ENCODE data around the gene RAI14. TPM values are rescaled to one million over a fixed set of nuclear protein-coding genes. Genes with fewer than 3 reads are reported as not detected.

RAI14 gene
- total and polyA plus RNA-seq, 2 donors (not counting 1 experiment from before 2014, with no cell fraction given): 98.7 to 125 TPM

DNA sequence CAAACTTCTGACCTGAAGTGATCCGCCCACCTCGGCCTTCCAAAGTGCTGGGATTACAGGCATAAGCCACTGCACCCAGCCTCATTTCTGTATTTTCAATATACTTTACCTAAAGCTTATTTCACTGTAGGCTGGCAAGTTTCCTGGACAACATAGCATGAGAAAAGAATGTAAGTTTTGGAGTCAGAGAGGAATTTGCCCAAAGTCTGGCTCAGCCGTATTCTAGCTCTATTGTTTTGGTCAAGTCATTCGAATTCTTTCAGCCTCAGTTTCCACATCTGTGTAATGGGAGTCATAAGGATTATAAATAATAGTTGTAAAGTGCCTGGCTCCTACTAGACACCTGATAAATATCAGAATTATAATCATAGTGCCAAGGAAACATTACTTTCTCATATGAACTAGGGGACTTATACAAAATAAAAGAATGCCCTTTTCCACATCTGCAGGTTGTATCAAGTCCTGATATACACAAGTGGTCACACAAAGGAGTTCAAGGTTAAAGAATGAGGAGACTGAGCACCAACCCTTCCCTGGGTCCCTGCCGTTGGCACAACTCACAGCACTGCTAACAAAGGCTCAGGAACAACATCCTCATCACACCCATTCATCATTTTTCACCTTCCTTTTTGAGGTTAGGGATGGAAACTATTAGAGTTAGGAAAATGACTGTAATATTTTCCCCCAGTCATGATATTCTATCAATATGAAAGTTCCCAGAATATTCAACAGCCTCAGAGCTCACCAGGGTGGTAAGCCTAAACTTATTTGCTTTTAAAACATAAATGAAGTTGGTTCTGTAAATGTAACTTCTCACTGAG lies 34.6 kb upstream of the RAI14 start:
- Histone ChIP-seq H3K4me2 (ENCODE audit: extremely low read depth, insufficient read depth, low read length) (peak overlapping the region; percentile 4), H3K9ac (ENCODE audit: insufficient read depth, low read length) (no peak overlapping the region), H3K4me3 (replicated peaks in 1 of 4; ENCODE audit: control extremely low read depth in 1 of 4, insufficient read depth in 1 of 4, low read depth in 3 of 4, low read length in 4 of 4) (no peak overlapping the region), H2AFZ (ENCODE audit: low read length) (no peak overlapping the region), H3K27me3 (ENCODE audit: control insufficient read depth, insufficient read depth, low read length) (no peaks in the 10 kb centered on the region), H3K27ac (ENCODE audit: insufficient read depth, low read length) (no peak overlapping the region), H3K4me1 (ENCODE audit: control insufficient read depth, extremely low read depth, insufficient read depth, low read length) (no peaks in the 10 kb centered on the region), H3K9me3 (ENCODE audit: control insufficient read depth, insufficient read depth, low read depth, low read length) (no peaks in the 10 kb centered on the region), H4K20me1 (ENCODE audit: control insufficient read depth, extremely low read depth, insufficient read depth, low read length) (no peaks in the 10 kb centered on the region), H3K79me2 (ENCODE audit: control insufficient read depth, insufficient read depth, low read length) (no peaks in the 10 kb centered on the region), H3K36me3 (ENCODE audit: control insufficient read depth, insufficient read depth, low read length) (no peaks in the 10 kb centered on the region)
- TF ChIP-seq, protein P1, sequence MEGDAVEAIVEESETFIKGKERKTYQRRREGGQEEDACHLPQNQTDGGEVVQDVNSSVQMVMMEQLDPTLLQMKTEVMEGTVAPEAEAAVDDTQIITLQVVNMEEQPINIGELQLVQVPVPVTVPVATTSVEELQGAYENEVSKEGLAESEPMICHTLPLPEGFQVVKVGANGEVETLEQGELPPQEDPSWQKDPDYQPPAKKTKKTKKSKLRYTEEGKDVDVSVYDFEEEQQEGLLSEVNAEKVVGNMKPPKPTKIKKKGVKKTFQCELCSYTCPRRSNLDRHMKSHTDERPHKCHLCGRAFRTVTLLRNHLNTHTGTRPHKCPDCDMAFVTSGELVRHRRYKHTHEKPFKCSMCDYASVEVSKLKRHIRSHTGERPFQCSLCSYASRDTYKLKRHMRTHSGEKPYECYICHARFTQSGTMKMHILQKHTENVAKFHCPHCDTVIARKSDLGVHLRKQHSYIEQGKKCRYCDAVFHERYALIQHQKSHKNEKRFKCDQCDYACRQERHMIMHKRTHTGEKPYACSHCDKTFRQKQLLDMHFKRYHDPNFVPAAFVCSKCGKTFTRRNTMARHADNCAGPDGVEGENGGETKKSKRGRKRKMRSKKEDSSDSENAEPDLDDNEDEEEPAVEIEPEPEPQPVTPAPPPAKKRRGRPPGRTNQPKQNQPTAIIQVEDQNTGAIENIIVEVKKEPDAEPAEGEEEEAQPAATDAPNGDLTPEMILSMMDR (conservative IDR thresholded peaks at IDR 0.05 in 1 of 2, IDR thresholded peaks at IDR 0.05 in 1 of 2; ENCODE audit: low read depth in 1 of 2, low read length in 2 of 2): no peak
- peak in 1 of 2 donors; percentile 73 for DNase-seq (ENCODE audit: low read depth in 2 of 2)

DNA sequence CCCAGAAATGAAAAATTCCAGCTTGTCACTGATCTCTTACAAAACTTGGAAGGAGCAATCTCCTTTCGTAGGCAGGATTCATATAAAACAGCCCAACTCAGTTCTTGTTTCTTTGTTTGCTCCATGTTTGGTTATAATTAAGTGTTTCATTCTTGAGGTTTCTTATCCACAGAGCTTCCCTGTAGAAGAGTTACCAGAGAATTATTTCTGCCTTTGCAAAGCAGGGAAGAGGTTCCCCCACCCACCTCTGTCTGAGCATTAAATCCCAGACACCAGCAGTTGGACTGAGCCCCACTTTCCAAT lies 34.1 kb upstream of the RAI14 start:
- no peak overlapping the region for H3K27ac ChIP-seq (ENCODE audit: insufficient read depth, low read length)
- H3K36me3 ChIP-seq (ENCODE audit: control insufficient read depth, insufficient read depth, low read length): no peaks in the 10 kb centered on the region
- H3K9me3 ChIP-seq (ENCODE audit: control insufficient read depth, insufficient read depth, low read depth, low read length): no peaks in the 10 kb centered on the region
- H3K4me3 ChIP-seq (replicated peaks in 1 of 4; ENCODE audit: control extremely low read depth in 1 of 4, insufficient read depth in 1 of 4, low read depth in 3 of 4, low read length in 4 of 4): no peak overlapping the region
- no peaks in the 10 kb centered on the region for H3K4me1 ChIP-seq (ENCODE audit: control insufficient read depth, extremely low read depth, insufficient read depth, low read length)
- no peaks in the 10 kb centered on the region for H3K79me2 ChIP-seq (ENCODE audit: control insufficient read depth, insufficient read depth, low read length)
- no peaks in the 10 kb centered on the region for H4K20me1 ChIP-seq (ENCODE audit: control insufficient read depth, extremely low read depth, insufficient read depth, low read length)
- no peak for TF ChIP-seq EZH2 (IDR thresholded peaks at IDR 0.05; ENCODE audit: low read length, missing control alignments)
- TF ChIP-seq, protein P1 (conservative IDR thresholded peaks at IDR 0.05 in 1 of 2, IDR thresholded peaks at IDR 0.05 in 1 of 2; ENCODE audit: low read depth in 1 of 2, low read length in 2 of 2): no peak
- H2AFZ ChIP-seq (ENCODE audit: low read length): peak overlapping the region; percentile 54
- peak; percentile 45 to 81 for DNase-seq (ENCODE audit: low read depth in 2 of 2)
- peak overlapping the region; percentile 4 for H3K4me2 ChIP-seq (ENCODE audit: extremely low read depth, insufficient read depth, low read length)
- H3K9ac ChIP-seq (ENCODE audit: insufficient read depth, low read length): no peak overlapping the region
- no peaks in the 10 kb centered on the region for H3K27me3 ChIP-seq (ENCODE audit: control insufficient read depth, insufficient read depth, low read length)

DNA sequence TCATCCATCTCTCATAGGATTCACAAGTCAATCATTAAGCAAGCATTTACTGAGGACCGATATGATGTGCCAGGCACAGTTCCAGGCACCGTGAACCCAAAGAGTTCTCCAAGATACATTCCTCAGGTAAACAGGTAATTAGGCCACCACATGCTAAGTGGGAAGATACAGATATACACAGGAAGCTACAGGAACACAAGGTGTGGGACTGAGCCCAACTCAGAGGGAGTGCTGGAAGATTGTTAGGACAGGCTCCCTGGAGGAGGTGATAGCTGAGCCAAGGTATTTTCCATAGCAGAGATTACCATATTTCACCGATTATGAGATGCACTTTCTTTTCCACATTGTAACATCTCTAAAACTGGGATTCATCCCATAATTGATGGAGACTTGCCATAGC lies 31.4 kb upstream of the RAI14 start:
- no peak for DNase-seq (ENCODE audit: low read depth in 2 of 2)
- no peak overlapping the region for H3K27ac ChIP-seq (ENCODE audit: insufficient read depth, low read length)
- no peak overlapping the region for H3K4me2 ChIP-seq (ENCODE audit: extremely low read depth, insufficient read depth, low read length)
- H3K36me3 ChIP-seq (ENCODE audit: control insufficient read depth, insufficient read depth, low read length): no peaks in the 10 kb centered on the region
- H3K79me2 ChIP-seq (ENCODE audit: control insufficient read depth, insufficient read depth, low read length): no peaks in the 10 kb centered on the region
- peaks cover 3% of the 10 kb centered on the region for H3K4me1 ChIP-seq (ENCODE audit: control insufficient read depth, extremely low read depth, insufficient read depth, low read length)
- no peak overlapping the region for H3K9ac ChIP-seq (ENCODE audit: insufficient read depth, low read length)
- no peak for TF ChIP-seq EZH2 (IDR thresholded peaks at IDR 0.05; ENCODE audit: low read length, missing control alignments)
- TF ChIP-seq, protein P1 (conservative IDR thresholded peaks at IDR 0.05 in 1 of 2, IDR thresholded peaks at IDR 0.05 in 1 of 2; ENCODE audit: low read depth in 1 of 2, low read length in 2 of 2): no peak
- H2AFZ ChIP-seq (ENCODE audit: low read length): no peak overlapping the region
- no peaks in the 10 kb centered on the region for H4K20me1 ChIP-seq (ENCODE audit: control insufficient read depth, extremely low read depth, insufficient read depth, low read length)
- no peaks in the 10 kb centered on the region for H3K9me3 ChIP-seq (ENCODE audit: control insufficient read depth, insufficient read depth, low read depth, low read length)
- no peak overlapping the region for H3K4me3 ChIP-seq (replicated peaks in 1 of 4; ENCODE audit: control extremely low read depth in 1 of 4, insufficient read depth in 1 of 4, low read depth in 3 of 4, low read length in 4 of 4)
- H3K27me3 ChIP-seq (ENCODE audit: control insufficient read depth, insufficient read depth, low read length): no peaks in the 10 kb centered on the region
